ENCODE data around the gene DEFB131A.
"Not testable (repeated sequence)": the region's sequence is repeated elsewhere in the genome, so short reads cannot be mapped to it uniquely, and the experiment has no call there.

DNA sequence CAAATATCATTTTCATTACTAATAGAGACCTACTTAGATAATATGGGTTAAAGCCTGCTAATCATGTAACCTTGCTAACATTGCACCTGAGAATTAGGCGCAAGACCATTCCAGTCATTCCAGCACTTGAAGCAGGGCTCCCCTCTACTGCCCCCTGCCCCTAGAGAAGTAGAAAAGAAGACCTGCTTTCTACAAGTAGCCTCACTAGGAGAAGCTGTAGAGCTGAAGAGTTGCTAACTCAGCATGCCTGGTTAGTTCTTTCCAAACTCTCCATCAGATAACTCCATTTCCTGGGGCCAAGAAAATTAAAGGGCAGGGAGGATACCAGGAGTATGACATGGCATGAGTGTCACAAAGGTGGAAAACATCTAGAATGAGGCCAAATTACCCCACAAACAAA is 14.2 kb upstream of the DEFB131A start:
- TF ChIP-seq, protein P1, sequence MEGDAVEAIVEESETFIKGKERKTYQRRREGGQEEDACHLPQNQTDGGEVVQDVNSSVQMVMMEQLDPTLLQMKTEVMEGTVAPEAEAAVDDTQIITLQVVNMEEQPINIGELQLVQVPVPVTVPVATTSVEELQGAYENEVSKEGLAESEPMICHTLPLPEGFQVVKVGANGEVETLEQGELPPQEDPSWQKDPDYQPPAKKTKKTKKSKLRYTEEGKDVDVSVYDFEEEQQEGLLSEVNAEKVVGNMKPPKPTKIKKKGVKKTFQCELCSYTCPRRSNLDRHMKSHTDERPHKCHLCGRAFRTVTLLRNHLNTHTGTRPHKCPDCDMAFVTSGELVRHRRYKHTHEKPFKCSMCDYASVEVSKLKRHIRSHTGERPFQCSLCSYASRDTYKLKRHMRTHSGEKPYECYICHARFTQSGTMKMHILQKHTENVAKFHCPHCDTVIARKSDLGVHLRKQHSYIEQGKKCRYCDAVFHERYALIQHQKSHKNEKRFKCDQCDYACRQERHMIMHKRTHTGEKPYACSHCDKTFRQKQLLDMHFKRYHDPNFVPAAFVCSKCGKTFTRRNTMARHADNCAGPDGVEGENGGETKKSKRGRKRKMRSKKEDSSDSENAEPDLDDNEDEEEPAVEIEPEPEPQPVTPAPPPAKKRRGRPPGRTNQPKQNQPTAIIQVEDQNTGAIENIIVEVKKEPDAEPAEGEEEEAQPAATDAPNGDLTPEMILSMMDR (IDR thresholded peaks at IDR 0.05) = not testable (repeated sequence)
- TF ChIP-seq POLR2A (IDR thresholded peaks at IDR 0.05) = not testable (repeated sequence)

All from lower leg skin (tissue), 3 donors.